Erythroblast (primary cell): Measurements from ENCODE around the gene PLPPR4.

Experiments used
- GATA1 ChIP-seq: IDR thresholded peaks from 2 replicates; pipeline ENCODE4 v1.6.1; 2011; ENCODE audit warnings: low read depth, mild to moderate bottlenecking, control low read depth, low read length, moderate library complexity
- POLR2A ChIP-seq: IDR thresholded peaks from 2 replicates; pipeline ENCODE4 v1.6.1; 2011; ENCODE audit warnings: mild to moderate bottlenecking, low read length

DNA sequence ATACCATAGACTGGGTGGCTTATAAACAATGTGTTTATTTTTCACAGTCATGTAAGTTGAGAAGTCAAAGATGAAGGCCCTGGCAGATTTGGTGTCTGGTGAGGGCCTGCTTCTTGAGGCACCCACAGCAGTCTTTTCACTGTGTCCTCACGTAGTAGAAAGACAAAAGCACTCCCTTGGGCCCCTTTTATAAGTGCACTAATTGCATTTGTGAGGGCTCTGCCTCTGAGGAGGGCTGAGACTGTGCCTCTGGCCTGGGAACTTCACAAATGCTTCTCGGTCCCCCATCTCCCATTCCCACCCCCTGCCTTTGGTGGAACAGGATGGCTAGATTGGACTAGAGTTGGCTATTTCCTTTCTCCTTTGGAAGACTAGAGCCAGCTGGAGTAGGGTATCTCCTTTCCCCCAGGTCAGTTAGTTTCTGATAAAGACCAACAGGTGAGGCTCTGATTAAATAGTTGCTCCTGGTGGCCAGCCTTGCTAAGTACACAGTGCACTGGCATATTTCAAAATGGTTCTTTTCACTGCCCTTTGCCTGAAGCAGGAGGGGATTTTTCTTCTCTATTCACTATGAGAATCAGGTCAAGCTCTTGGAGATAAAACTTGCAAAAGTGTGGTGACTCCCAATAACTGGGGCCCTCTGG lies 82.9 kb downstream of the PLPPR4 start:
- no peak for TF ChIP-seq POLR2A
- TF ChIP-seq GATA1 = no peak
